HG02798 (cell line): ENCODE measurements around the gene GMNN.

ENCODE experiments used
- ATAC-seq: cut with Tn5 transposase; IDR thresholded peaks from one replicate; pipeline ENCODE4 v1.9.1; 2021; ENCODE audit warnings: mild to moderate bottlenecking; ENCODE audit not compliant: unreplicated experiment, poor library complexity

GMNN gene

GRCh38 chr6:24799541-24799915 is 24.8 kb downstream of the GMNN start:
- no peak for ATAC-seq

- ATAC-seq, result no peak
Observed at GRCh38 chr6:24802271-24803059, 27.7 kb downstream of the GMNN start.

GRCh38 chr6:24807584-24807983 is 32.8 kb downstream of the GMNN start:
- ATAC-seq, result no peak

- ATAC-seq, result no peak
Observed at GRCh38 chr6:24809728-24810127, 35.0 kb downstream of the GMNN start.

- ATAC-seq, result no peak
Observed at GRCh38 chr6:24818346-24818745, 43.6 kb downstream of the GMNN start.

- ATAC-seq, result no peak
Observed at GRCh38 chr6:24821860-24822444, 47.2 kb downstream of the GMNN start.

GRCh38 chr6:24822696-24823095 is 48.0 kb downstream of the GMNN start:
- ATAC-seq, result no peak

GRCh38 chr6:24823185-24823584 is 48.4 kb downstream of the GMNN start:
- no peak for ATAC-seq

GRCh38 chr6:24824142-24824938 is 49.6 kb downstream of the GMNN start:
- no peak for ATAC-seq

- no peak for ATAC-seq
Observed at GRCh38 chr6:24825130-24825630, 50.4 kb downstream of the GMNN start.

- ATAC-seq, result no peak
Observed at GRCh38 chr6:24827162-24827561, 52.4 kb downstream of the GMNN start.

GRCh38 chr6:24827970-24828369 is 53.2 kb downstream of the GMNN start:
- ATAC-seq, result no peak

GRCh38 chr6:24829657-24830056 is 54.9 kb downstream of the GMNN start:
- ATAC-seq, result no peak

GRCh38 chr6:24831771-24832716 is 57.3 kb downstream of the GMNN start:
- ATAC-seq, result no peak

- no peak for ATAC-seq
Observed at GRCh38 chr6:24832794-24833193, 58.1 kb downstream of the GMNN start.

- no peak for ATAC-seq
Observed at GRCh38 chr6:24833711-24834386, 59.1 kb downstream of the GMNN start.
